ENCODE data around the gene P3R3URF.

Gene P3R3URF

DNA sequence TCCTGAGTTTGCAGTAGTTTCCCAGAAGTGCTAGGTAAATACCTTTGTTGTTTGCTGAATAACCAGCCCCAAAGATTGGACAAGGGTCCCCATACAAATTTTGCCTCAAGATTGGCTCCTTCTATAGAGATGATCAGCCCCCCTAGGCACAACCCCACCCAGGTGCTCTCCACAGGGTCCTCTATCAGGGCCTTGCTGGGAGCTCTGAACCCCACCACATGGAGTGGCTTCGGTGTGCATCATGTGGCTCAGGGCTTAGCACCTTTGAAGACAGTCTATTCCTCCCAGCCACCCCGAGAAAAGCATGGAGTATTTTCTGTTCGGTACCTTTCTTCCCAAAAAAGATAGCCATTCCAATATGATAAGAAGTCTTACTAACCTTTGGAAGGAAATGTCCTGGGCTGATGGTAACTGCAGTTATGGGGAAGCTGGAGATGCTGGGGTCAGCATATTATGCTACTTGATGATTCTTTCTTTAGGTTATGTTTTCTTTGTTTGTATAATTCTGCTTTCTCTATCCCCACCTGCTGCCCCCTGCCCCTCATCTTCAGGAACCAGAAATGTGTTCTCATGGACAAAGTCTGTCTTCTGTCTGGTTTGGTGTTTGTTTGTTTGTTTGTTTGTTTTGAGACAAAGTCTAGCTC lies 6.4 kb downstream of the P3R3URF start:
- Histone ChIP-seq H3K9me3 (ENCODE audit: control insufficient read depth in 1 of 2, low read length in 2 of 2) (no peaks in the 10 kb centered on the region), H3K4me3 (ENCODE audit: low read depth in 1 of 2, low read length in 2 of 2) (no peak overlapping the region), H3K27ac (ENCODE audit: low read length) (no peak overlapping the region), H3K36me3 (ENCODE audit: control insufficient read depth in 1 of 2, insufficient read depth in 2 of 2, low read length in 2 of 2) (no peaks in the 10 kb centered on the region), H3K27me3 (ENCODE audit: low read depth, low read length) (no peaks in the 10 kb centered on the region), H3K4me1 (ENCODE audit: control insufficient read depth in 1 of 2, insufficient read depth in 2 of 2, low read length in 2 of 2) (peaks cover 13 to 31% of the 10 kb centered on the region in 2 donors)

DNA sequence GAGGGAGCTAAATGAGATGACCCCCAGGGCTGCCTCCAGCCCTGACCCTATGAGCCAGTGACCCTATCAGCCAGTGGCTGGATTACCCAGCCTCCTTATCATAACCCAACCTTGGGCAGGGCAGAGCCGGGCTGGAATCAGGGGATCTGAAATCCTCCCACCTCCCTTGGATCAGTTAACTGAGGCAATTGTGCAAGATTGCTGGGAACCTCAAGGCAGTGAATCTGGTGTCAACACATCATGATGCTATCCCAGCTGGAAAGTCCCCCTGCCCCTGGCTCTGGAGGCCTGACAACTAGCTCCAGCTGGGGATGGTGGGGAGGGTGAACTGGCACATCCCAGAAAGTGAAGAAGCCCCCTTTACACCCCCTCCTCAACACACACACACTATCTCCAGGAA lies 7.8 kb downstream of the P3R3URF start:
- no peak overlapping the region for H3K27ac ChIP-seq (ENCODE audit: low read length)

DNA sequence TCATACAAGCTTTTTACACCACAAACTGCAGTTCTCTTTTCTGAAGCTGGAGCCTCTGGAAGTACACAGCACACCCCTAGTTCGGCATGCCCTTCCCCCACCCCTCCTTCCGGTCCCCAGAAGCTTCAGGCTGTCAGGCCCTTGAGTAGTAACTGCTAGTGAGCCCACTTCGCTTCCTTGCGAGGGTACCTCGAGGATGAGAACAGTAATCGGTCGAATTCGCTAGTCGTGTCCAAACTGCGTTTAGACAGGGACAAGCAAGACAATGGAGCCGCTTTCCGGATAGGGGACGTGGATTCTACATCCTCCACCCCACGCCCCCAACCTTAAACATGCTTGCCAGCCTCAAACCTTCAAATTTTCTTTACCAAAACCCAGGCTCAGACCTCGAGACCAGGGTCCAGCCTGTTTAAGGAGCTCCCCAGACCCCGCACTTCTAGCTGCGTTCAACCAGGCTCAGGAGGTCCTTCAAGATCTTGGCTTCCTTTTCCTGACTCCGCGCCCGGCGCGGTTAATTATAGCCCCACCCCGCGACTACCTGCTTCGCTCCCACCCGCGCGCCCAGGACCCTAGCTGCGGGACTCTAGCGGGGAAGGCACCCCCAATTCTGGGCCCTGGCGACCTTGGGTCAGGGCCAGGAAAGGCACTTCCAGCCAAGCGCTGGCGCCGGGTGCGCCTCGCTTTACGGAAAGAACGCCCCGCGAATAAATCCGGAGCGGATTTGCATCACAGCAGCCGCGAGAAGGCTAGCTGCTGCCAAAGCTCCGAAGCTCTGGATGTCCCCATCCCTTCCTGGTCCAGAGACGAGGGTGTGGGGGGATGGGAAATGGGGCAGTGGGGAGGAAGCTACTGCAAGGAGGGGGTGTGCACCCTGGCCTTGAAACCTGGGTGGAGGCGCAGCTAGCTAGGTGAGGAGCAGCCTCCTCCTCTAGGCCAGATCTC lies 9.5 kb downstream of the P3R3URF start:
- H3K4me3 ChIP-seq (ENCODE audit: low read depth in 1 of 2, low read length in 2 of 2): peak overlapping the region; percentile 52 to 65
- H3K4me1 ChIP-seq (ENCODE audit: control insufficient read depth in 1 of 2, insufficient read depth in 2 of 2, low read length in 2 of 2): peaks cover 0 to 9% of the 10 kb centered on the region in 2 donors
- H3K36me3 ChIP-seq (ENCODE audit: control insufficient read depth in 1 of 2, insufficient read depth in 2 of 2, low read length in 2 of 2): no peaks in the 10 kb centered on the region
- H3K27me3 ChIP-seq (ENCODE audit: low read depth, low read length): no peaks in the 10 kb centered on the region
- peak overlapping the region; percentile 10 for H3K27ac ChIP-seq (ENCODE audit: low read length)
- no peaks in the 10 kb centered on the region for H3K9me3 ChIP-seq (ENCODE audit: control insufficient read depth in 1 of 2, low read length in 2 of 2)

More for the DNA sequence above, 7.8 kb downstream of the P3R3URF start:
- Histone ChIP-seq H3K4me1 (ENCODE audit: control insufficient read depth in 1 of 2, insufficient read depth in 2 of 2, low read length in 2 of 2) (peaks cover 4 to 17% of the 10 kb centered on the region in 2 donors), H3K36me3 (ENCODE audit: control insufficient read depth in 1 of 2, insufficient read depth in 2 of 2, low read length in 2 of 2) (no peaks in the 10 kb centered on the region), H3K27me3 (ENCODE audit: low read depth, low read length) (no peaks in the 10 kb centered on the region), H3K9me3 (ENCODE audit: control insufficient read depth in 1 of 2, low read length in 2 of 2) (no peaks in the 10 kb centered on the region), H3K4me3 (ENCODE audit: low read depth in 1 of 2, low read length in 2 of 2) (no peak overlapping the region)

DNA sequence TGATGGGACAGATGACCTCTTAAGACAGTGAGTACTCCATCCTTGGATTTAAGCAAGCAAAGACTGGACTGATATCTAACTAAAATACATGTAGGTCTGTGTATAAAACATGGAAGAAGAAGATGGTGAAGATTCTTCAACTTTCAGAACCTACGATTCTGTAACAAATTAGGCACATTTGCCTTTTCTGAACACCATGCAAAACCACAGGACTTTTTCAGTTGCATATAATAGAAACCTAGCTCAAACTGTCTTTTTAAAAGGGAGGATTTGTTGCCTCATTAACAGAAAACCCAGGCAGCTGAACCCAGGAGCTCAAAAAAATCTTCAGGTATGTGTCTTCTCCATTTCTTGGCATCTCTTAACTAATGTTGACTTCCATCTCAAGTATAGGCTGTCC lies 16.1 kb downstream of the P3R3URF start:
- no peak overlapping the region for H3K27ac ChIP-seq (ENCODE audit: low read length)
- no peak overlapping the region for H3K4me3 ChIP-seq (ENCODE audit: low read depth in 1 of 2, low read length in 2 of 2)
- H3K9me3 ChIP-seq (ENCODE audit: control insufficient read depth in 1 of 2, low read length in 2 of 2): no peaks in the 10 kb centered on the region
- no peaks in the 10 kb centered on the region for H3K36me3 ChIP-seq (ENCODE audit: control insufficient read depth in 1 of 2, insufficient read depth in 2 of 2, low read length in 2 of 2)
- H3K4me1 ChIP-seq (ENCODE audit: control insufficient read depth in 1 of 2, insufficient read depth in 2 of 2, low read length in 2 of 2): no peaks in the 10 kb centered on the region
- no peaks in the 10 kb centered on the region for H3K27me3 ChIP-seq (ENCODE audit: low read depth, low read length)

DNA sequence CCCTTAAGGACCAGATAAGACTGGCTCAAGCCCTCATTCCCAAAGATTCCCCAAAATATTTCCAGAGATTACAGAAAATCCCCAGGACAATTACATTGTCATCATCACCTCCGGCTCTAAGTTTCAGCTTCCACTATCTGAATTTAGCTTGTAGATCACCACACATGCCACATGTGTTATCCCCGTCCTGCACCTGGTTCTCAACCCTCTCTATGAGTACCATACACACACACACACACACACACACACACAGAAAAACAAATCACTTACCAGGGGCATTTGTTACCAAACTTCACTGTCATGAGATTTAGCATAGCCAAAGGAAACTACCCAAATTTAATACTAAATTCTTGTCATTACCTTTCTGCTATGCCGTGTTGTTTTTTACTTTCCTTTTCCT lies 16.8 kb downstream of the P3R3URF start:
- Histone ChIP-seq H3K27ac (ENCODE audit: low read length) (no peak overlapping the region), H3K4me1 (ENCODE audit: control insufficient read depth in 1 of 2, insufficient read depth in 2 of 2, low read length in 2 of 2) (no peaks in the 10 kb centered on the region), H3K4me3 (ENCODE audit: low read depth in 1 of 2, low read length in 2 of 2) (no peak overlapping the region), H3K36me3 (ENCODE audit: control insufficient read depth in 1 of 2, insufficient read depth in 2 of 2, low read length in 2 of 2) (no peaks in the 10 kb centered on the region), H3K27me3 (ENCODE audit: low read depth, low read length) (no peaks in the 10 kb centered on the region), H3K9me3 (ENCODE audit: control insufficient read depth in 1 of 2, low read length in 2 of 2) (no peaks in the 10 kb centered on the region)

DNA sequence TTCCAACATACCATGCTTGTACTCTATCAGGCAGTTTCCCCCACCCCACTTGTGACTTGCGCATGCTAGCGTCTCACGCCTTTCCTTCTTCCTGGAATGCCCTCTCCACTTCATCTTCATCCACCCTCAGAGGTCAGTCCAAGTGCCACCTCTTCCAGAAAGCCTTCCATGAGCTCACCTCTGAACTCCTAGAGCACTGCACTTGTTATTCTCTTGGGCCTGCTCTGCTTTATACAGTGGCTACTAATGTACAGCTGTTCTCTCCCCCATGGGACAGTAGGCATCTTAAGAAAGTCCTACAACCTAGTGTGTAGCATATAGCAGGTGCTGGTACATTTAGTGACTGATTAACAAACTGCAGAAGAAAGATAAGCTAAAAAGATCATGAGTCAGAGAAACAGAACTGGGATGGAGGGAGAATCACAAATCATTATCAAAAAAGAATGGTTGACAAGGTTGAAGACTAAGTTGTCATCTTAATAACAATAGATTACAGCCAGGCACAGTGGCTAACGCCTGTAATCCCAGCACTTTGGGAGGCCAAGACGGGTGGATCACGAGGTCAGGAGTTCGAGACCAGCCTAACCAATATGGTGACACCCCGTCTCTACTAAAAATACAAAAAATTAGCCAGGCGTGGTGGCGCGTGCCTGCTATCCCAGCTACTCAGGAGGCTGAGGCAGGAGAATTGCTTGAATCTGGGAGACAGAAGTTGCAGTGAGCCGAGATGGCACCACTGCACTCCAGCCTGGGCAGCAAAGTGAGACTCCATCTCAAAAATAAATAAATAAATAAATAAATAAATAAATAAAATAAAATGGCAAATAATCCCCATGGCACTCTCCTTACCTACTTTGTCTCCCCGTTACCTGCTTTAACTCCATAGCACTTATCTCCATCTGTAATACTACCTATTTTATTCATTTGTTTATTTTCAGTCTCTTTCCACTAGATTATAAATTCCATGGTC lies 17.7 kb downstream of the P3R3URF start:
- H3K27ac ChIP-seq (ENCODE audit: low read length): no peak overlapping the region
- no peaks in the 10 kb centered on the region for H3K4me1 ChIP-seq (ENCODE audit: control insufficient read depth in 1 of 2, insufficient read depth in 2 of 2, low read length in 2 of 2)
- H3K27me3 ChIP-seq (ENCODE audit: low read depth, low read length): no peaks in the 10 kb centered on the region
- H3K9me3 ChIP-seq (ENCODE audit: control insufficient read depth in 1 of 2, low read length in 2 of 2): no peaks in the 10 kb centered on the region
- no peaks in the 10 kb centered on the region for H3K36me3 ChIP-seq (ENCODE audit: control insufficient read depth in 1 of 2, insufficient read depth in 2 of 2, low read length in 2 of 2)
- H3K4me3 ChIP-seq (ENCODE audit: low read depth in 1 of 2, low read length in 2 of 2): no peak overlapping the region

DNA sequence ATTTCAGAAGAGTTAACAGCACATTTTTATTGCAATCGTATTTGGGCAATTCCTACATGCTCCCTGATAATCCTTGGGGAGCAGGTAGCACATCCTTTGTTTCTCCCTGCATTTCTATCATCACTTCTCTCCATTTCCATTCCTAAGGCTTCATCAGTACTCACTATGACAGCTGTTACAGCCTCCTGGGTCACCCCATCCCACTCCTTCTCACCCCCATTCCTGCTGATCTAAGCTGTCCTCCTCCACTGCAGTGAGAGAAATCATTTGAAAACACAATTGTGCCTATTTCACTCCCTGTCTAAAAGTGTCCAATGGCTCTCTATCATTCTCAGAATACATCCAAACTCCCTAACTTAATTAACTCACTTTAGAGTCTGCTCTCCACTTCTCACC lies 18.4 kb downstream of the P3R3URF start:
- H3K36me3 ChIP-seq (ENCODE audit: control insufficient read depth in 1 of 2, insufficient read depth in 2 of 2, low read length in 2 of 2): no peaks in the 10 kb centered on the region
- H3K27ac ChIP-seq (ENCODE audit: low read length): no peak overlapping the region
- H3K4me3 ChIP-seq (ENCODE audit: low read depth in 1 of 2, low read length in 2 of 2): no peak overlapping the region
- H3K27me3 ChIP-seq (ENCODE audit: low read depth, low read length): no peaks in the 10 kb centered on the region
- H3K9me3 ChIP-seq (ENCODE audit: control insufficient read depth in 1 of 2, low read length in 2 of 2): no peaks in the 10 kb centered on the region
- H3K4me1 ChIP-seq (ENCODE audit: control insufficient read depth in 1 of 2, insufficient read depth in 2 of 2, low read length in 2 of 2): no peaks in the 10 kb centered on the region

DNA sequence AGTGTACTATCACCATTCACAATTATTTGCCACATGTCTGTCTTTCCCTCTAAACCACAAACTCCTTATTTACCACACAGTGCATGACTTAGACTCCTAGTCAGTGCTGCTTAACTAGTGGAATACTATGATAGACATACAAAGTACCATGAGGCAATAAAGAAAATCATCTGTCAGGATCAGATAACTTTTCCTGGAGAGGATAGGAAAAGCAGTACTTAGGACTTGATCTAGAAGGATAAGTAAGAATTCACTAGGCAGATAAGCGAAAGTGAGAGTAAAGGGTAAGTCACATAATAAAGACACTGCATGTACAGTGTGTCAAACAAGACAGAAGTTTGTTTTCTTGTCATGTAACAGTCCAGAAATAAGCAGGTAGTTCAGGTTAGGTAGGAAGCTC lies 22.6 kb downstream of the P3R3URF start:
- H3K4me1 ChIP-seq (ENCODE audit: control insufficient read depth in 1 of 2, insufficient read depth in 2 of 2, low read length in 2 of 2): no peaks in the 10 kb centered on the region
- no peaks in the 10 kb centered on the region for H3K27me3 ChIP-seq (ENCODE audit: low read depth, low read length)
- H3K4me3 ChIP-seq (ENCODE audit: low read depth in 1 of 2, low read length in 2 of 2): no peak overlapping the region
- H3K27ac ChIP-seq (ENCODE audit: low read length): no peak overlapping the region
- no peaks in the 10 kb centered on the region for H3K9me3 ChIP-seq (ENCODE audit: control insufficient read depth in 1 of 2, low read length in 2 of 2)
- H3K36me3 ChIP-seq (ENCODE audit: control insufficient read depth in 1 of 2, insufficient read depth in 2 of 2, low read length in 2 of 2): no peaks in the 10 kb centered on the region

DNA sequence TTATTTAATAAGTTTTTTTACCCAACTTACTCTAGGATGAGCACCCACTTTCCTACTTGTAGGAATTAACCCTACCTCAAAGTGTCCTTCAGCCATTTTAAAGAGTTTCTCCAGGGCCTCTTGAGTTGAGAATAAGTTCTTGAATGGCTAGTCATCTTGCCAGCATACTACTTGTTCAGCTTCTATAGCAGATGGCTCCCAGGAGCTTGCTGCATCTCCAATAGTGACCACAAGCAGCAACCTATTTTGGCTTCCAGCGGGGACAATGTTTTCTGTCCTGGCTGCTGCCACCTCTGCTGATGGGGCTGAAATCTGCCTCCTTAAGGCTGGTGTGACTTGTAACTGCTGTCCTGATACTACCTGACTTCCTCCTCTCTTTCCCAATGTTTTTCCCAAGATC lies 23.1 kb downstream of the P3R3URF start:
- Histone ChIP-seq H3K27ac (ENCODE audit: low read length) (no peak overlapping the region), H3K27me3 (ENCODE audit: low read depth, low read length) (no peaks in the 10 kb centered on the region), H3K4me3 (ENCODE audit: low read depth in 1 of 2, low read length in 2 of 2) (no peak overlapping the region), H3K36me3 (ENCODE audit: control insufficient read depth in 1 of 2, insufficient read depth in 2 of 2, low read length in 2 of 2) (no peaks in the 10 kb centered on the region), H3K4me1 (ENCODE audit: control insufficient read depth in 1 of 2, insufficient read depth in 2 of 2, low read length in 2 of 2) (no peaks in the 10 kb centered on the region), H3K9me3 (ENCODE audit: control insufficient read depth in 1 of 2, low read length in 2 of 2) (no peaks in the 10 kb centered on the region)

DNA sequence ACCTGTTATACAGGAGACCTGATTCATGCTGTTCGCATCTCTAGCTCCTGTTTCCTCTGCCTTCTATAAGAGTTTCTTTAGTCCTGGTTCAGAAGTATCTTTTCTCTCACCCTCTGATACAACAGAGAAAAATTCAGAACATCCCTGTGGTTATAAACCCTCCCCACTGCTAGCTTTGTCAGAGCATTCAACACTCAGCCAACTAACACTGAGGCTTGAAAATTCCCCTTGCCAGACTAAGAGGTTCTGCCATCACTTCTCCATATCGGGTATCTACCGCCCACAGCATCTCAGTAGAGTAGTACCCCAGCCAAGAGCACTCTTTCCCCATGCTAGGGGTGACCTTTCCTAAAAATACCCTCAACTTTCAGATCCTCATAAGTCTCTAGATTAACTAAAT lies 24.3 kb downstream of the P3R3URF start:
- H3K27ac ChIP-seq (ENCODE audit: low read length): no peak overlapping the region
- H3K4me3 ChIP-seq (ENCODE audit: low read depth in 1 of 2, low read length in 2 of 2): no peak overlapping the region
- no peaks in the 10 kb centered on the region for H3K36me3 ChIP-seq (ENCODE audit: control insufficient read depth in 1 of 2, insufficient read depth in 2 of 2, low read length in 2 of 2)
- no peaks in the 10 kb centered on the region for H3K9me3 ChIP-seq (ENCODE audit: control insufficient read depth in 1 of 2, low read length in 2 of 2)
- no peaks in the 10 kb centered on the region for H3K27me3 ChIP-seq (ENCODE audit: low read depth, low read length)
- H3K4me1 ChIP-seq (ENCODE audit: control insufficient read depth in 1 of 2, insufficient read depth in 2 of 2, low read length in 2 of 2): no peaks in the 10 kb centered on the region

DNA sequence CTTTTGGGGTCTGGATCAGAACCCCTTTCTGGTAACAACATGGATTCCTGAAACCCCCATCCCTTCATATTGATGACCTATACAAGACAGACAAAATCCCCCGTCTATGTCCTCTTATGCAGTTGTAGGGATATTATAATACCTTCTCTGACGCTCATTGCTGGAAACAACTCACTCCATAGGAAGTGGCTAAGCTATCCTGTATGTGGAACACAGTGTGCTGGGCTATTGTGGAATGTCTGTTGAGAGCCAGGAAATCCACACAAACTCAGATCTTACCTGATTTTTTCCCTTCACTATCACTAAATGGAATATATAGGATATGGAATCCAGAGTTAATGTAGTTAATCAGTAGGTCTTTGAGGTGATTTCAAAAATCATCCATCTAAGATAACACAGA lies 26.2 kb downstream of the P3R3URF start:
- H3K4me1 ChIP-seq (ENCODE audit: control insufficient read depth in 1 of 2, insufficient read depth in 2 of 2, low read length in 2 of 2): no peaks in the 10 kb centered on the region
- H3K27ac ChIP-seq (ENCODE audit: low read length): no peak overlapping the region
- no peaks in the 10 kb centered on the region for H3K36me3 ChIP-seq (ENCODE audit: control insufficient read depth in 1 of 2, insufficient read depth in 2 of 2, low read length in 2 of 2)
- no peak overlapping the region for H3K4me3 ChIP-seq (ENCODE audit: low read depth in 1 of 2, low read length in 2 of 2)
- H3K27me3 ChIP-seq (ENCODE audit: low read depth, low read length): no peaks in the 10 kb centered on the region
- no peaks in the 10 kb centered on the region for H3K9me3 ChIP-seq (ENCODE audit: control insufficient read depth in 1 of 2, low read length in 2 of 2)
